ENCODE results near the gene RIOK1.
"Not testable (repeated sequence)": the region's sequence is repeated elsewhere in the genome, so short reads cannot be mapped to it uniquely, and the experiment has no call there.

DNA sequence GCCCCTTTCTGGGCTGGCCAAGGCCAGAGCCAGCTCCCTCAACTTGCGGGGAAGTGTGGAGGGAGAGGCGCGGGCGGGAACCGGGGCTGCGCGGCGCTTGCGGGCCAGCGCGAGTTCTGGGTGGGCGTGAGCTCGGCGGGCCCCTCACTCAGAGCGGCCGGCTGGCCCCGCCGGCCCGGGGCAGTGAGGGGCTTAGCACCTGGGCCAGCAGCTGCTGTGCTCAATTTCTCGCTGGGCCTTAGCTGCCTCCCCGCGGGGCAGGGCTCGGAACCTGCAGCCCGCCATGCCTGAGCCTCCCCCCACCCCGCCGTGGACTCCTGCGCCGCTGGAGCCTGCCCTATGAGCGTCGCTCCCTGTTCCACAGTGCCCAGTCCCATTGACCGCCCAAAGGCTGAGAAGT is 66.7 kb downstream of the RIOK1 start:
- not testable (repeated sequence) for TF ChIP-seq CTCF, POLR2A, POLR2AphosphoS5 (IDR thresholded peaks at IDR 0.05)

Data from stomach (tissue), 4 donors.